NCI-H1694 (cell line): Measurements from ENCODE around the gene SLC9A8.
"Not testable (repeated sequence)": the region's sequence is repeated elsewhere in the genome, so short reads cannot be mapped to it uniquely, and the experiment has no call there.

Experiments used
- DNase-seq: peaks from one replicate; lab custom pipeline; 2025; lab: John Stamatoyannopoulos, UW

Gene SLC9A8, protein sequence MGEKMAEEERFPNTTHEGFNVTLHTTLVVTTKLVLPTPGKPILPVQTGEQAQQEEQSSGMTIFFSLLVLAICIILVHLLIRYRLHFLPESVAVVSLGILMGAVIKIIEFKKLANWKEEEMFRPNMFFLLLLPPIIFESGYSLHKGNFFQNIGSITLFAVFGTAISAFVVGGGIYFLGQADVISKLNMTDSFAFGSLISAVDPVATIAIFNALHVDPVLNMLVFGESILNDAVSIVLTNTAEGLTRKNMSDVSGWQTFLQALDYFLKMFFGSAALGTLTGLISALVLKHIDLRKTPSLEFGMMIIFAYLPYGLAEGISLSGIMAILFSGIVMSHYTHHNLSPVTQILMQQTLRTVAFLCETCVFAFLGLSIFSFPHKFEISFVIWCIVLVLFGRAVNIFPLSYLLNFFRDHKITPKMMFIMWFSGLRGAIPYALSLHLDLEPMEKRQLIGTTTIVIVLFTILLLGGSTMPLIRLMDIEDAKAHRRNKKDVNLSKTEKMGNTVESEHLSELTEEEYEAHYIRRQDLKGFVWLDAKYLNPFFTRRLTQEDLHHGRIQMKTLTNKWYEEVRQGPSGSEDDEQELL

DNA sequence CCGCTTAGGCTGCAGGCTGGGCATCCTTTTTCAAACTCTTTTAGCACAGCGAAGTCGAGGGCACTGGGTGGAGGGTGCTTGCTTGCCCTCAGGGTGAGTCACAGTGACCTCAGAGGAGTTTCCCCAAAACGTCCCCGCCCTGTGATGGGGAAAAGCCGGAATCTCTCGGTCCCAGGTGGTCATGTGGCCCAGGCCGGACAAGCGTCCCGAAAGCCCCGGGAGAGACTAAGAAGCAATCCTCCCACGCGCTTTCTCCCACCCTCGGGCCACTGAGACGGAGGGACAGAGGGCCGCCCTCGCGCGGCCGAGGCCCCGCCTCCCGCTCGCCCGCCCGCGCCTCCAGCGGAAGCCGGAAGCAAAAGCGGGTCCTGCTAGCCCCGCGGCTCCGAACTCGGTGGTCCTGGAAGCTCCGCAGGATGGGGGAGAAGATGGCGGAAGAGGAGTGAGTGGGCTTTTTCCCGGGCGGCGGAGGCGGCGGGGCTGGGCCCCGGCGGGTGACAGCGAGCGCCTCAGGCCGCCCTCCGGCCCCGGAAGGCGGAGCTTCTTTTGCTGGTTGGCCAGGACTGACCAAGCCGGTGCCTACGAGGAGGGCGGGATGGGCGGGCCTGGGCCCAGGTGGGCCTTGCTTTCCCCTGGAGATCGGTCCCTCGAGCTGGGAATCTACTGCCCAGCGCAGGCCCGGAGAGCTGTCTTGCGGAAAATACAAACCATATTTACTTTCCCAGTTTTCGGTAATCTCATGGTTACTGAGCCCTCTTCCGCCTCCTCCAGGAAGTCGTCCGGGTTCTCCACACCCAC, at the start of gene SLC9A8:
SLC9A8 (plus strand) TSS at position 322 of the 798 bp plus-strand sequence; CDS start at position 417, 95 bp downstream.
- peak; percentile 57 for DNase-seq

DNA sequence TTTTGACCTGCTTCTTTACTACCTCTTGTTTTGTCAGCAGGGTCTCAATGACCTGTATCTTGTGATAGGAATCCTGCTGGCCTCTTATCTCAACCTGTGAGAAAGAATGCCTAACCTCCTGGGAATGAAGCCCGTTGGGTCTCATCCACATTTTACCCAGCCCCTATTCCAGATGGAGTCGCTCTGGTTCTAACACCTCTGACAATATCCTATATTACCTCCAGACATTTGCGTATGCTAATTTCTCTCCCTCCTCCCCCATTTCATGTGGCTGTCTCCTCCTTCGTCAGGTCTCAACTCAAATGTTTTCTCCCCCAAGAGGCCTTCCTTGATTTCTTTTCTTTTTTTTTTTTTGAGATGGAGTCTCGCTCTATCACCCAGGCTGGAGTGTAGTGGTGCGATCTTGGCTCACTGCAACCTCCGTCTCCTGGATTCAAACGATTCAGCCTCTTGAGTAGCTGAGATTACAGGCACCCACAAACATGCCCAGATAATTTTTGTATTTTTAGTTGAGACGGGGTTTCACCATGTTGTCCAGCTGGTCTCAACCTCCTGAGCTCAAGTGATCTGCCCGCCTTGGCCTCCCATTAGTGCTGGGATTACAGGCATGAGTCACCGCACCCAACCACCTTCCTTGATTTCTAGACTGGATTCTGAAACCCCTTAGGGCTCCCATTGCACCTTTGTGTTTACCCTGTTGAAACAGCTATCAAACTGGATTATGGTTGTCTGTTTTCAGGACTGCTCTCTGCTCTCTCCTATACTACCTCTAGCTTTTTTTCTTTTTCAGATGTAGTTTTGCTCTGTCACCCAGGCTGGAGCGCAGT, 49.5 kb upstream of the SLC9A8 start:
- DNase-seq, result no peak

DNA sequence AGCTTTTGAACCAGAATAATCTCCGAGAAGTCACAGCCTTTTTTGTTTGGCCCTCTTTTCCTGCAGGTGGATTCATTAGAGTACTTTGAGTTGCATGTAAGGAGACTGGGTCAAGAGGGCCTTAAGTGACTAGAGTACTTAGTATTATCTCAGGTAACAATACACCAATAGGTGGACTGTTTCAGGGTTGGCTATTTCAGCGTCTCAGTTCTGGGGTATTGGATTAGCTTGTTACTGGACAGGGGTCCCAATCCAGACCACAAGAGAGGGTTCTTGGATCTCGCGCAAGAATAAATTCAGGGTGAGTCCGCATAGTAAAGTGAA, 47.3 kb upstream of the SLC9A8 start:
- DNase-seq, result no peak

DNA sequence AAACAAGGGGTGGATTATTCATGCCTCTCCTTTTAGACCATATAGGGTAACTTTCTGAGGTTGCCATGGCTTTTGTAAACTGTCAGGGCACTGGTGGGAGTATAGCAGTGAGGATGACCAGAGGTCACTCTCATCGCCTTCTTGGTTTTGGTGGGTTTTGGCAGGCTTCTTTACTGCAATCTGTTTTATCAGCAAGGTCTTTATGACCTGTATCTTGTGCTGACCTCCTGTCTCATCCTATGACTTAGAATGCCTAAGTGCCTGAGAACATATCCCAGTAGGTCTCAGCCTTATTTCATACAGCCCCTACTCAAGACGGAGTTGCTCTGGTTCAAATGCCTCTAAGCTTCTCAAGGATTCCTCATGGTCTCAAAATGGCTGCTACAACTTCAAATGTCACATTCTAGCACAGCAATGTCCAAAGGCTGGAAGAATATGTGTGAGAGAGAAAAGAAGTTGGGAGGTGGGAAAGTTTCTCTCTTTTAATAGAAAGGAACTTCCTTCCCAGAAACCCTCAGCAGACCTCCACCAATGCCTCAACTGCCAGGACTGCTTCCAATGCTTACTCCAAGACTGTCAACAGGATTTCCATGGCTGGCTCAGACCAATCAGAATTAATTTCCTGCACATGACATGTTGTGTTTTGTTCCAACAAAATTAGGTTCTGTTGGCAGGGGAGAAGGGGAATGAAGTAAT, 46.6 kb upstream of the SLC9A8 start:
- no peak for DNase-seq

DNA sequence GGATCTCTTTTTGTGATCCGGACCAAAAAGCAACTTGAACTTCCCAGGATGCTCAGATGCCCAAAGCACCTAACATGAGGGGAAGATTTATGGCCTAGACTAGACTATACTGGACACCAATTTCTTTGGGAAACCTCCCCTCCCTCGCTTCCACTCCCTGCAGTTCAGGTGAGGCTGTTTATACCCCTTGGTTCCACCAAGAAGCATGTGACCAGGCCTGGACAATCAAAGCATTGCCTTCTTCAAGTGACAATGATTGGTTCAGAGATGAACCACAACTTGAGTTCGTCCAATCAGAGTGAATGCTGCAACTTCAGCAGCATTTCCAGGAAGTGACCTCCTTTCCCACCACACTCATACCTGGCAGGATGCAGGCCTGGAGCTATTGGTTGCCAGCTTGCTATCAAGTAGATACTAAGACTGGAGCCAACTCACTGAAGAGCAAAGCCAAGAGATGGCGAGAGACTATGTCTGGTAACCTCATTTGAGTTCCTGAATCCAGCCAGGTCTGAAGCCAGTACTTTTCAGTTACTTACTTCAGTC, 45.6 kb upstream of the SLC9A8 start:
- DNase-seq, result no peak

DNA sequence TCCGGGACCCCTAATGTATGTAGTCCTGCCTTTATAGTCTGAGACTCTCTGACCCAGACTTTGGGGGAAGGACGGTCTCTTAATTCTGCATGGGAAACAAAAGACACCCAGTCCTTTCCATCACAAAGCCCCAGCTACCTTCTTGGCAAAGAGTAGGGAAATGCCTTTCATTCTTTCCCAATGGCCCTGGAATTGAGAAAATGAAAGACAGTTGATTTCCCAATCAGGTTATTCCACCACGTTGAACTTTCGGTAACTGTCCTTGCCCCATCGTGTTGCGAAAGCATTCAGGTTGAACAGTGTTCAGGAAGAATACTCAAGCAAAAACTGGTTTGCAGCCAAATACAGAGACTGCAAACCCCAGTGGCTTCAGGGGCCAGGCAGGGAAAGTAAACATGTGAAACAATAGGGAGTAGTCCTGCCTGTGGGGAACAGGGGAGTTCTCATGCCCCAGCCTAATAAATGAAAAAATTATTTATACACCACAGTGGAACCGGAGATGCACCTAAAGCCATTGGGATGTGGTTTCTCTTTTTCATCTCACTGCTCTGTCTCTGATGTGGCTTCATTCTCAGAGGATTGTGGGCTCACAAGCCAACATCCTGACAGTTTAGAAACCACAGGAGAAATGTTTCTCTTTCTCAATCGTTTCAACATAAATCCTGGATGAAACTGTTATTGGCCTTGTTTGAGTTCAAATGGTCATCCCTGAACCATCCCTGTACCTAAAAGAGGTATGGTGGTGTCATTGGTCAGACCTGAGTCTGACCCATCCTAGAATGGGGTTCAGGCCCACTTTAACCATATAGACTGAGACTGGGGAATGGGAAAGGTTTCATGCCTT, 44.2 kb upstream of the SLC9A8 start:
- DNase-seq, result no peak

DNA sequence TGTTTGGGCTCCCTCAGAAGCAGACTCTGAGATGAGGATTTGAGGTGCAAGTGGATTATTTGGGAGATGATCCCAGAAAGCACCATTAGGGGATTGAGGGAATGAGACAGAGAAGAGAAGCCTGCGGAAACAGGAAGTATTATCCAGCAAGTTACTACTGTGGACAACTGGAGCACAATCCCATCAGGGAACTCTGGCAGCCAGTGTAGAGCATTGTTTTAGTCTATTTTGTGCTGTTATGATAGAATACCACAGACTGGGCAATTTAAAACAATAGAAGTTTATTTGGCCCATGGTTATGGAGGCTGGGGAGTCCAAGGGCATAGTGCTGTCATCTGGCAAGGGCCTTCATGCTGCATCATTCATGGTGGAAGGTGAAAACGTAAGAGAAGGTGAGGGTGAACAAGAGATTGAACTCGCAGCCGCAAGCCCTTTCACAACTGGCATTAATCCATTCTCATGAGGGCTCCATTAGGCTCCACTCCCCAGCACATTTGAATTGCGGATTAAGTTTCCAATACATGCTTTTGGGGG, 43.5 kb upstream of the SLC9A8 start:
- DNase-seq, result no peak

DNA sequence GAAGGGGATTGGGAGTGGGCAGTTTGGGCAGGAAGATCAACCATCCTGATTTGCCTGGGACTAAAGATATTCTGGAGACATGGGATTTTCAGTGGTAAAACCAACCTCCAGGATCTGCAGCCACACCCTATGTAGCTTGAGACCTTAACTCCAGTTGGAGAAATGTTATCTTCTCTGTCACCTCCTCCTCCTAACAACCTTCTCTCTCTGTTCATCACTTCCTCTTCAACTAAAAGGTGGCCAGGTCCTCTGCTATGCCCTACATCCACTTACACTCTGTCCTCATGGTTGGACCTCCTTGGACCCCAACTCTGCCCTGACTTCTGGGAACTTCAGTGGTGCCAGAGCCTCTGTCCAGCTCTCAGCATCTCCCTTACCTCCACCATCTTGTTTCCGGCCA, 42.0 kb upstream of the SLC9A8 start:
- no peak for DNase-seq

DNA sequence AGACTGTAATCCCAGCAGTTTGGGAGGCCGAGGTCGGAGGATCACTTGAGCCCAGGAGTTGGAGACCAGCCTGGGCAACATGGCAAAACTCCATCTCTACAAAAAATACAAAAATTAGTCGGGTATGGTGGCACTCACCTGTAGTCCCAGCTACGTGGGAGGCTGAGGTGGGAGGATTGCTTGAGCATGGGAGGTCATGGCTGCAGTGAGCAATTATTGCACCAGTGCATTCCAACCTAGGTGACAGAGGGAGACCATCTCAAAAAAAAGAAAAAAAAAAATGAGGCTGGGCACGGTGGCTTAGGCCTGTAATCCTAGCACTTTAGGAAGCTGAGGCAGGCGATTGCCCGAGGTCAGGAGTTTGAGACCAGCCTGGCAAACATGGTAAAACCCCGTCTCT, 38.4 kb upstream of the SLC9A8 start:
- not testable (repeated sequence) for DNase-seq

DNA sequence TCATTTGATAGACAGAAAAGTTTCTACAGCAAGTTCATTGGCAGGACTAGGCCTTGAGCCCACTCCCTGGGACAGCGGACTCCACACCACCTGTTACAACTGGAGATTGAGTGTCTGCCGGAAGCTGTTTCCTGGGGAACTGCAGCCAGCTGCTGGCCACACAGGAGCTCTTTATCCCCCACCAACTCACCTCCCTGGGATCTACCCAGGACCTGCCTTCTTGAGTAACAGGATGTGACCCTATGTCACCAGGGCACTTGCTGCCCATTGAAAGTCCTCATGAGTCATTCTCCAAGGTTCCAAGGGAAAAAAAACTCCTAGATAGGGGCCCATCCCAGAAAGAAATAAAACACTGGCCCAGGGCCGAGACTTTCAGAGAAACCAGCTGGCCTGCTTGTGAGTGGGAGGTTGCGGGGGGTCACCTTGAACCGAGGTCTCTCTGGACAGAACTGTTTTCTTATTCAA, 37.4 kb upstream of the SLC9A8 start:
- no peak for DNase-seq

DNA sequence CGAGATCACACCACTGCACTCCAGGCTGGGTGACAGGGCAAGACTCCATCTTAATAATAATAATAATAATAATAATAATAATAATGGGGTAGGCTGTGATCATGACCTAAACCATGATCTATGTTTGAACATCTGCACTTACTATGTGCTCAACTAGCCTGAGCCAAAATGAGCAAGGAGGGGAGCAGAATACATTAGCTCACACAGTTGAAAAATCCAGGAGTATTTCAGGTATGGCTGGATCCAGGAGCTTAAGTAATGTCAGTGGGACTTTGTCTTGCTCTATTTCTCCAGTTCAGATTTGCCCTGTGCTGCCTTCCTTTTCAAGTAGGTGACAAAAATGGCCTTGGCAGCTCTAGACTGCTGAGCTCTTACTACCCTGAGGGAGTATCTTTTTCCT, 32.7 kb upstream of the SLC9A8 start:
- DNase-seq, result no peak

DNA sequence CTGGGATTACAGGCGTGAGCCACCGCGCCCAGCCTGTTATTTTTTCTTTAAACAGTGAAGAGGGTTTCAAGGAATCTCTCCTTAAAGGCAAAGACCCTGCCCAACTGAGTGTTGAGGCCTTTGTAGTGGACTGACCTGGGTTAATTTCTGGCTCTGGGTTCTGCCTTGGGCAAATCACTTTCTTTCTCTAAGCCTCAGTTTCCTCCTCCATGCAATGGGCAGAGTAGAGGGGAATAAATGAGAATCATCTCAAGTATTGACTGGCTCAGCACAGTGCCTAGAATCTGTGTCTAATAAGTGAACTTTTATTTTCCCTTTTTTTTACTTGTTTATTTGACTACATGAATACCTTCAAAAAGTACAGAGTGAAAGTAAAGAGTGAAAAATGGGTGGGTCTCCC, 31.0 kb upstream of the SLC9A8 start:
- DNase-seq, result no peak

DNA sequence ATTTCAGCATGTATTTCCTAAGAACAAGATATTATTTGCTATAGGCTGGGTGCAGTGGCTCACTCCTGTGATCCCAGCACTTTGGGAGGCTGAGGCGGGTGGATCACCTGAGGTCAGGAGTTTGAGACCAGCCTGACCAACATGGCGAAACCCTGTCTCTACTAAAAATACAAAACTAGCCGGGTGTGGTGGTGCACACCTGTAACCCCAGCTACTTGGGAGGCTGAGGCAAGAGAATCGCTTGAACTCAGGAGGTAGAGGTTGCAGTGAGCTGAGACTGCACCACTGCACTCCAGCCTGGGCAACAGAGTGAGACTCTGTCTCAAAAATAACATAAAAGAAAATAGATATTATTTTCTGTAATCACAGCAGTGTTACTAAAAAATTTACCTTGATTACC, 30.2 kb upstream of the SLC9A8 start:
- DNase-seq, result not testable (repeated sequence)

DNA sequence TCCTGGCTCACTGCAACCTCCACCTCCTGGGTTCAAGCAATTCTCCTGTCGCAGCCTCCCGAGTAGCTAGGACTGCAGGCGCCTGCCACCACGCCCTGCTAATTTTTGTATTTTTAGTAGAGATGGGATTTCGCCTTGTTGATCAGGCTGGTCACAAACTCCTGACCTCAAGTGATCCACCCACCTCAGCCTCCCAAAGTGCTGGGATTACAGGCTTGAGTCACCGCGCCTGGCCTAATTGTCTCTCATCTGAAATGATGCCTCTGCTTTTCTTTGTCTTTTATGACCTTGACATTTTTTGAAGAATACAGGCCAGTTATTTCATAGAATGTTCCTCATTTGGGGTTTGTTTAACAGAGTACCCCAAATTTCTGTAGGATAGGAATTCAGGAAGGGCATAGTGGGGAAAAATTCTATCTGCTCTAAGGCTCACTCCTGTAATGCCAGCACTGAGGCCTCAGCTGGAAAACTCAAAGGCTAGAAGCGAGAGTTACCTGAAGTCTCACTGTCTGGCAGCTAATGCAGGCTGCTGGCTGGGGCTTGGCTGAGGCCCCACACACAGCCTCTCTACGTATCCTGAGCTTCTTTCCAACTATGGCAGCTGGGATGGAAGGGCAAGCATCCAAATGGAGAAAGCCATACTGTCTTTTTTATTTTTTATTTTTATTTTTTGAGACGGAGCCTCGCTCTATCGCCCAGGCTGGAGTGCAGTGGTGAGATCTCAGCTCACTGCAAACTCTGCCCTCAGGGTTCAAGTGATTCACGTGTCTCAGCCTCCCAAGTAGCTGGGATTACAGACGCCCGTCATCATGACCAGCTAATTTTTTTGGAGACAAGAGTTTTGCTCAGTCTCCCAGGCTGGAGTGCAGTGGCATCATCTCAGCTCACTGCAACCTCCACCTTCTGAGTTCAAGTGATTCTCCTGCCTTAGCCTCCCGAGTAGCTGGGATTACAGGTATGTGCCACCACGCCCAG, 29.3 kb upstream of the SLC9A8 start:
- peak; percentile 3 for DNase-seq

DNA sequence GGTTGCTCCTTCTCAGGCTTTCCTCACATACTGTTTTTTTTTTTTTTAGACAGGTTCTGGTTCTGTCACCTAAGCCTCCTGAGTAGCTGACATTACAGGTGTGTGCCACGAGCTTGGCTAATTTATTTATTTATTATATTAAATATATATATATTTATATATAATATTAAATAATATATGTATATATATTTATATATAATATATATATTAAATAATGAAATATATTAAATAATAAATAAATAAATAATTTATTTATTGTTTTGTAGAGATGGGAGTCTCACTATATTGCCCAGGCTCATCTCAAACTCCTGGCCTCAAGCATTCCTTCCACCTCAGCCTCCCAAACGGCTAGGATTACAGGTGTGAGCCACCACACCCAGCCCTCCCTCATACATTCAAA, 28.3 kb upstream of the SLC9A8 start:
- DNase-seq, result no peak

DNA sequence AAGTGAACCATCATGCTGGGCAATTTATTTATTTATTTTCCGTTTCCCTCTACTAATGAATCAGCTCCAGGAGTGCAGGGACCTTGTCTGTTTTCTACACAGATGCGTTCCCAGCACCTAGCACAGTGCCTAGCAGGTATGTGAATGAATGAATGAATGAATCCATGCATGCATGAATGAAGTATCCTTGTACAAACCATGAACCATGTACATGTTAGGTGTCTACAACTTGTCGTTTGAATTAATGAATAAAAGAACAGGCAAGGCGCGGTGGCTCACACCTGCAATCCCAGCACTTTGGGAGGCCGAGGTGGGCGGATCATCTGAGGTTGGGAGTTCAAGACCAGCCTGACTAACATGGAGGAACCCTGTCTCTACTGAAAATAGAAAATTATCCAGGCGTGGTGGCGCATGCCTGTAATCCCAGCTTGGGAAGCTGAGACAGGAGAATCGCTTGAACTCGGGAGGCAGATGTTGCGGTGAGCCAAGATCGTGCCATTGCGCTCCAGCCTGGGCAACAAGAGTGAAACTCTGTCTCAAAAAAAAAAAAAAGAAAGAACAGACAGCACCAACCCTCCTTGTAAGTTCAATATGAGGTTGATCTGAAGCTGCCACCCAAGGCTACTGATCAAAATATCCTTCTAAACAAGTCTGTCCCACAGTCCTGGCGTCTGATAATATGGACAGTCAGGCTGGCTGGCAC, 27.3 kb upstream of the SLC9A8 start:
- DNase-seq, result no peak

DNA sequence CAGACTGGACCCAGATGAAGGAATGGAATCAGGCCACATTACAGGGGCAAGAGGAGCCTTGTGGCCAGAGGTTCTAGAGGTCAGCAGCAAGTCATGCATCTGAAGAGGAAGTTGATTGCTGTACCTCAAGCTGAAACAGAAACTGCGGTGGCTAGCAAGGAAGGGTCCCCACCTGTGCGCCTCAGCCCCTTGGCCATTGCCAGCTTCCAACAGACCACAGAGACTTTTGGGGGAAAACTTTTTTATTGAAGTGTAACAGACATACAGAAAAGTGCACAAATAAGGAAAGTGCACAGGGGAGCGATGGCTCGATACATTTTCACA, 26.8 kb upstream of the SLC9A8 start:
- DNase-seq, result no peak

DNA sequence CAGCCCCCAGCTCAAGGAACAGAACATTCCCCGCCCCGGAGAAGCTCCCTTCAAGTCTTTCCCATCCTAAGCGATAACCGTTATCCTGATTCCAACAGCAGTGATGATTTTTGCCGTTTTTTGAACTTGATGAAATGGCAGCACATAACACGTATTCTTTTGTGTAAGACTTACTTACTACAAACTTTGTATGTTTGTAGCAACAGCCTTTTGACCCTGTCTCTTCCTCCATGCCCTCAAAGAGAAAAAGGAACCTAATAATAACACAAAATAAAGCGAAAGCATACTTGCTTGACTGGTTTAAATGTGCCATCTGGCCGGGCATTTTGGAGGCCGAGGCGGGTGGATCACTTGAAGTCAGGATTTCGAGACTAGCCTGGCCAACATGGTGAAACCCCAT, 26.4 kb upstream of the SLC9A8 start:
- DNase-seq, result no peak
